ENCODE results near the gene HIPK3. TPM values are rescaled to one million over a fixed set of nuclear protein-coding genes. Genes with fewer than 3 reads are reported as not detected.

The HIPK3 gene
- total and polyA plus RNA-seq, 9 of the 15 experiments (the other 6 are each of a cell fraction or from before 2014, with no cell fraction given): 2.3 to 19.6 (median 7.5) TPM

DNA sequence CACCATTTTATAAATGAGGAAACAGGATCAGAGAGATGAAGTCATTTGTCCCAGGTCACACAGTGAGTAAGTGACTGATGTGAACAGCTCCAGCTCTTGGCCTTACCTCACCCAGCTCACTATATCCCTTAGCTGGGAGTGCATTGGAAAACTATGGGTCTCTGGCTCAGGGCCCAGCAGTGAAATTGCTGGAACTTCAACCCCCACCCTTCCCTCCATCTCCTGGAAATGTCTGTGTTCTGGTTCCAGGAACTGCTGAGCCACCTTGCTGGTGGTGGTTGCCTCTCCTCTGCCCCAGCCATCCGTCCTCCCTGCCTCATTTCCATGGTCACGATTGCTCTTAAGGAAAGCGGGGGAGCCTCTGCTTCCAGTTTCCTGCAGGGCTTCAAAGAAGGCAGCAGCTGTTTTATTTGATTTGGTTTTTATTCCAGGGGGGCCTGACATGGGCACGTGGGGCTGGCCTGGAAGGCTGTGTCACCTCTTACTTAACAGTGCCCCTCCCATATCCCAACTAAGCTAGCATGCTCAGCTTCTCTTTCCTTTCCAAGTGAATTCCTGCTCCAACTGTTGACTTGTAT lies 49.7 kb upstream of the HIPK3 start (continued):
- TF ChIP-seq, protein P1, sequence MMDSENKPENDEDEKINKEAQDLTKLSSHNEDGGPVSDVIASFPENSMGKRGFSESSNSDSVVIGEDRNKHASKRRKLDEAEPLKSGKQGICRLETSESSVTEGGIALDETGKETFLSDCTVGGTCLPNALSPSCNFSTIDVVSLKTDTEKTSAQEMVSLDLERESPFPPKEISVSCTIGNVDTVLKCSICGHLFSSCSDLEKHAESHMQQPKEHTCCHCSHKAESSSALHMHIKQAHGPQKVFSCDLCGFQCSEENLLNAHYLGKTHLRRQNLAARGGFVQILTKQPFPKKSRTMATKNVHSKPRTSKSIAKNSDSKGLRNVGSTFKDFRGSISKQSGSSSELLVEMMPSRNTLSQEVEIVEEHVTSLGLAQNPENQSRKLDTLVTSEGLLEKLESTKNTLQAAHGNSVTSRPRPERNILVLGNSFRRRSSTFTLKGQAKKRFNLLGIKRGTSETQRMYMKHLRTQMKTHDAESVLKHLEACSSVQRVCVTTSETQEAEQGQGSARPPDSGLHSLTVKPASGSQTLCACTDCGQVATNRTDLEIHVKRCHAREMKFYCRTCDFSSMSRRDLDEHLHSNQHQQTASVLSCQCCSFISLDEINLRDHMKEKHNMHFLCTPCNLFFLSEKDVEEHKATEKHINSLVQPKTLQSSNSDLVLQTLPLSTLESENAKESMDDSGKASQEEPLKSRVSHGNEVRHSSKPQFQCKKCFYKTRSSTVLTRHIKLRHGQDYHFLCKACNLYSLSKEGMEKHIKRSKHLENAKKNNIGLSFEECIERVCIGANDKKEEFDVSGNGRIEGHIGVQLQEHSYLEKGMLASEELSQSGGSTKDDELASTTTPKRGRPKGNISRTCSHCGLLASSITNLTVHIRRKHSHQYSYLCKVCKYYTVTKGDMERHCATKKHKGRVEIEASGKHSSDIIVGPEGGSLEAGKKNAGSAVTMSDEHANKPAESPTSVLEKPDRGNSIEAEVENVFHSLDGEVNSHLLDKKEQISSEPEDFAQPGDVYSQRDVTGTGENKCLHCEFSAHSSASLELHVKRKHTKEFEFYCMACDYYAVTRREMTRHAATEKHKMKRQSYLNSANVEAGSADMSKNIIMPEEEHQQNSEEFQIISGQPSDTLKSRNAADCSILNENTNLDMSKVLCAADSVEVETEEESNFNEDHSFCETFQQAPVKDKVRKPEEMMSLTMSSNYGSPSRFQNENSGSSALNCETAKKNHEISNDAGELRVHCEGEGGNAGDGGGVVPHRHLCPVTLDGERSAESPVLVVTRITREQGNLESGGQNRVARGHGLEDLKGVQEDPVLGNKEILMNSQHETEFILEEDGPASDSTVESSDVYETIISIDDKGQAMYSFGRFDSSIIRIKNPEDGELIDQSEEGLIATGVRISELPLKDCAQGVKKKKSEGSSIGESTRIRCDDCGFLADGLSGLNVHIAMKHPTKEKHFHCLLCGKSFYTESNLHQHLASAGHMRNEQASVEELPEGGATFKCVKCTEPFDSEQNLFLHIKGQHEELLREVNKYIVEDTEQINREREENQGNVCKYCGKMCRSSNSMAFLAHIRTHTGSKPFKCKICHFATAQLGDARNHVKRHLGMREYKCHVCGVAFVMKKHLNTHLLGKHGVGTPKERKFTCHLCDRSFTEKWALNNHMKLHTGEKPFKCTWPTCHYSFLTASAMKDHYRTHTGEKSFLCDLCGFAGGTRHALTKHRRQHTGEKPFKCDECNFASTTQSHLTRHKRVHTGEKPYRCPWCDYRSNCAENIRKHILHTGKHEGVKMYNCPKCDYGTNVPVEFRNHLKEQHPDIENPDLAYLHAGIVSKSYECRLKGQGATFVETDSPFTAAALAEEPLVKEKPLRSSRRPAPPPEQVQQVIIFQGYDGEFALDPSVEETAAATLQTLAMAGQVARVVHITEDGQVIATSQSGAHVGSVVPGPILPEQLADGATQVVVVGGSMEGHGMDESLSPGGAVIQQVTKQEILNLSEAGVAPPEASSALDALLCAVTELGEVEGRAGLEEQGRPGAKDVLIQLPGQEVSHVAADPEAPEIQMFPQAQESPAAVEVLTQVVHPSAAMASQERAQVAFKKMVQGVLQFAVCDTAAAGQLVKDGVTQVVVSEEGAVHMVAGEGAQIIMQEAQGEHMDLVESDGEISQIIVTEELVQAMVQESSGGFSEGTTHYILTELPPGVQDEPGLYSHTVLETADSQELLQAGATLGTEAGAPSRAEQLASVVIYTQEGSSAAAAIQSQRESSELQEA (IDR thresholded peaks at IDR 0.05; ENCODE audit: low read depth): no peak
- TF ChIP-seq, protein P2, sequence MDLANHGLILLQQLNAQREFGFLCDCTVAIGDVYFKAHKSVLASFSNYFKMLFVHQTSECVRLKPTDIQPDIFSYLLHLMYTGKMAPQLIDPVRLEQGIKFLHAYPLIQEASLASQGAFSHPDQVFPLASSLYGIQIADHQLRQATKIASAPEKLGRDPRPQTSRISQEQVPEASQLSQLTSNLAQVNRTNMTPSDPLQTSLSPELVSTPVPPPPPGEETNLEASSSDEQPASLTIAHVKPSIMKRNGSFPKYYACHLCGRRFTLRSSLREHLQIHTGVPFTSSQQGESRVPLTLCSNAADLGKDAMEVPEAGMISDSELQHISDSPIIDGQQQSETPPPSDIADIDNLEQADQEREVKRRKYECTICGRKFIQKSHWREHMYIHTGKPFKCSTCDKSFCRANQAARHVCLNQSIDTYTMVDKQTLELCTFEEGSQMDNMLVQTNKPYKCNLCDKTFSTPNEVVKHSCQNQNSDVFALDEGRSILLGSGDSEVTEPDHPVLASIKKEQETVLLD (IDR thresholded peaks at IDR 0.05): no peak
- TF ChIP-seq, protein P3, sequence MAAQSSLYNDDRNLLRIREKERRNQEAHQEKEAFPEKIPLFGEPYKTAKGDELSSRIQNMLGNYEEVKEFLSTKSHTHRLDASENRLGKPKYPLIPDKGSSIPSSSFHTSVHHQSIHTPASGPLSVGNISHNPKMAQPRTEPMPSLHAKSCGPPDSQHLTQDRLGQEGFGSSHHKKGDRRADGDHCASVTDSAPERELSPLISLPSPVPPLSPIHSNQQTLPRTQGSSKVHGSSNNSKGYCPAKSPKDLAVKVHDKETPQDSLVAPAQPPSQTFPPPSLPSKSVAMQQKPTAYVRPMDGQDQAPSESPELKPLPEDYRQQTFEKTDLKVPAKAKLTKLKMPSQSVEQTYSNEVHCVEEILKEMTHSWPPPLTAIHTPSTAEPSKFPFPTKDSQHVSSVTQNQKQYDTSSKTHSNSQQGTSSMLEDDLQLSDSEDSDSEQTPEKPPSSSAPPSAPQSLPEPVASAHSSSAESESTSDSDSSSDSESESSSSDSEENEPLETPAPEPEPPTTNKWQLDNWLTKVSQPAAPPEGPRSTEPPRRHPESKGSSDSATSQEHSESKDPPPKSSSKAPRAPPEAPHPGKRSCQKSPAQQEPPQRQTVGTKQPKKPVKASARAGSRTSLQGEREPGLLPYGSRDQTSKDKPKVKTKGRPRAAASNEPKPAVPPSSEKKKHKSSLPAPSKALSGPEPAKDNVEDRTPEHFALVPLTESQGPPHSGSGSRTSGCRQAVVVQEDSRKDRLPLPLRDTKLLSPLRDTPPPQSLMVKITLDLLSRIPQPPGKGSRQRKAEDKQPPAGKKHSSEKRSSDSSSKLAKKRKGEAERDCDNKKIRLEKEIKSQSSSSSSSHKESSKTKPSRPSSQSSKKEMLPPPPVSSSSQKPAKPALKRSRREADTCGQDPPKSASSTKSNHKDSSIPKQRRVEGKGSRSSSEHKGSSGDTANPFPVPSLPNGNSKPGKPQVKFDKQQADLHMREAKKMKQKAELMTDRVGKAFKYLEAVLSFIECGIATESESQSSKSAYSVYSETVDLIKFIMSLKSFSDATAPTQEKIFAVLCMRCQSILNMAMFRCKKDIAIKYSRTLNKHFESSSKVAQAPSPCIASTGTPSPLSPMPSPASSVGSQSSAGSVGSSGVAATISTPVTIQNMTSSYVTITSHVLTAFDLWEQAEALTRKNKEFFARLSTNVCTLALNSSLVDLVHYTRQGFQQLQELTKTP (IDR thresholded peaks at IDR 0.05; ENCODE audit: low read depth in 1 of 2, partially characterized antibody in 2 of 2): peak in 1 of 2 experiments; percentile 24
- TF ChIP-seq MTA1 (IDR thresholded peaks at IDR 0.05; ENCODE audit: borderline replicate concordance) (no peak), JUND (IDR thresholded peaks at IDR 0.05; ENCODE audit: borderline replicate concordance, low read depth, low read length) (no peak), JUND (tag; IDR thresholded peaks at IDR 0.05; ENCODE audit: borderline replicate concordance, low read depth, low read length) (0 out of 3 replicates have a peak, but pooled peaks have one; percentile 7), SMARCA5 (IDR thresholded peaks at IDR 0.05) (peak; percentile 57; the same call in 1 of the 2 replicates), MNT (conservative IDR thresholded peaks at IDR 0.05) (peak in 1 of 2 experiments; percentile 43; a peak in 1 of 4 replicates), SAFB2 (IDR thresholded peaks at IDR 0.05; ENCODE audit: borderline replicate concordance, low read depth, low read length, severe bottlenecking) (no peak), NRF1 (conservative IDR thresholded peaks at IDR 0.05 in 1 of 2, IDR thresholded peaks at IDR 0.05 in 1 of 2) (no peak)
